Endothelial cell of umbilical vein (primary cell): ENCODE measurements around the gene PRKG1. TPM values are rescaled to one million over a fixed set of nuclear protein-coding genes. Genes with fewer than 3 reads are reported as not detected.

ENCODE experiments used
- BruUV-seq: library from RNA; stranded (reverse); fragments of 400-500 nt; replicated peaks from 2 replicates; lab custom pipeline; 2021; lab: Mats Ljungman, UMichigan
- CTCF ChIA-PET: fragments of 300-600, 350-600 bp; sonication (Branson Sonifier 250); formaldehyde crosslinking; loops from one replicate; lab custom pipeline; 2021; ENCODE audit warnings: antibody characterized with exemption, inconsistent platforms; lab: Charles Lee
- POLR2A ChIA-PET: fragments of 300-600, 350-600 bp; sonication (Branson Sonifier 250); formaldehyde crosslinking; loops from one replicate; lab custom pipeline; 2021; ENCODE audit warnings: antibody characterized with exemption, inconsistent platforms; lab: Charles Lee
- DNase-seq: peaks from one replicate; pipeline ENCODE4 v3.0.0-alpha.2; 2011; ENCODE audit warnings: low read depth, low spot score
- FAIRE-seq: peaks from 2 replicates; lab custom pipeline; 2011; peaks lifted over from hg19 to GRCh38; lab: Jason Lieb, UNC
- H2AFZ ChIP-seq: 2 replicates; pipeline ENCODE4 v1.6.0; 2012; ENCODE audit warnings: low read depth, low read length, control low read depth, inconsistent platforms
- H3K27ac ChIP-seq: 2 replicates; pipeline ENCODE4 v1.5.1; 2011; ENCODE audit warnings: low read depth, mild to moderate bottlenecking, control low read depth, low read length, moderate library complexity; ENCODE audit not compliant: insufficient read depth
- H3K27me3 ChIP-seq, 2 experiments: 2 replicates each; pipeline versions ENCODE4 v1.6.0 to v1.6.1; 2011; ENCODE audit warnings: low read length in 2 of 2, mixed read lengths in 1 of 2; ENCODE audit not compliant: control insufficient read depth in 2 of 2, insufficient read depth in 2 of 2
- H3K36me3 ChIP-seq, 2 experiments: 2 replicates in 1 of 2; 3 replicates in 1 of 2; pipeline ENCODE4 v1.5.1; 2011; ENCODE audit warnings: low read length in 2 of 2, mild to moderate bottlenecking in 1 of 2, moderate library complexity in 1 of 2; ENCODE audit not compliant: control insufficient read depth in 2 of 2, insufficient read depth in 2 of 2; ENCODE audit errors: extremely low read depth in 1 of 2
- H3K4me1 ChIP-seq: 3 replicates; pipeline ENCODE4 v1.5.1; 2011; ENCODE audit warnings: mild to moderate bottlenecking, low read length; ENCODE audit not compliant: control insufficient read depth, insufficient read depth; ENCODE audit errors: extremely low read depth
- H3K4me2 ChIP-seq: 2 replicates; pipeline ENCODE4 v1.6.1; 2011; ENCODE audit warnings: low read length, control low read depth, mixed read lengths; ENCODE audit not compliant: insufficient read depth
- H3K4me3 ChIP-seq, 3 experiments: fragments of 200-600 bp in 1 of 3; sonication (generic), shearing (Covaris generic) in 1 of 3; replicated peaks in 1 of 3; 2 replicates each; pipeline ENCODE4 v1.5.1; 2011 to 2016; ENCODE audit warnings: control low read depth in 3 of 3, low read length in 3 of 3, mild to moderate bottlenecking in 2 of 3, inconsistent platforms in 1 of 3, low read depth in 1 of 3, moderate library complexity in 1 of 3; ENCODE audit not compliant: insufficient read depth in 1 of 3
- H3K79me2 ChIP-seq: 2 replicates; pipeline ENCODE4 v1.6.0; 2012; ENCODE audit warnings: low read length, inconsistent platforms; ENCODE audit not compliant: control insufficient read depth, insufficient read depth
- H3K9ac ChIP-seq: replicated peaks from 2 replicates; pipeline ENCODE3; 2011; ENCODE audit warnings: low read length, control low read depth; ENCODE audit not compliant: insufficient read depth; ENCODE audit errors: extremely low read depth
- H3K9me1 ChIP-seq: replicated peaks from 3 replicates; pipeline ENCODE4 v1.6.0; 2011; ENCODE audit warnings: mild to moderate bottlenecking, low read length; ENCODE audit not compliant: control insufficient read depth, insufficient read depth; ENCODE audit errors: extremely low read depth
- H3K9me3 ChIP-seq: replicated peaks from 2 replicates; pipeline ENCODE4 v1.5.1; 2012; ENCODE audit warnings: low read length, inconsistent platforms; ENCODE audit not compliant: control insufficient read depth, insufficient read depth
- H4K20me1 ChIP-seq: replicated peaks from 2 replicates; pipeline ENCODE3; 2011; ENCODE audit warnings: mild to moderate bottlenecking, low read length; ENCODE audit not compliant: control insufficient read depth, insufficient read depth; ENCODE audit errors: extremely low read depth
- EZH2 ChIP-seq: IDR thresholded peaks from 2 replicates; pipeline ENCODE4 v1.6.1; 2012; ENCODE audit warnings: borderline replicate concordance, low read depth, mild to moderate bottlenecking, moderate library complexity, low read length, inconsistent platforms; ENCODE audit not compliant: severe bottlenecking
- FOS ChIP-seq: IDR thresholded peaks from 2 replicates; pipeline ENCODE4 v1.6.1; 2011; ENCODE audit warnings: mild to moderate bottlenecking, low read length, moderate library complexity, borderline replicate concordance; ENCODE audit not compliant: insufficient read depth
- GATA2 ChIP-seq: IDR thresholded peaks from 2 replicates; pipeline ENCODE4 v1.7.0; 2011; ENCODE audit warnings: low read depth, mild to moderate bottlenecking, moderate library complexity, mixed read lengths, low read length; ENCODE audit not compliant: insufficient read length, insufficient read depth
- JUN ChIP-seq: IDR thresholded peaks from 2 replicates; pipeline ENCODE4 v1.6.1; 2011; ENCODE audit warnings: borderline replicate concordance, low read depth; ENCODE audit not compliant: insufficient read length, insufficient read depth
- dilution Hi-C: fragments of 300-500 bp; cut with MboI; formaldehyde crosslinking; loops from one replicate; pipeline ENCODE4 v1.15.0; 2019; ENCODE audit warnings: low sequenced_read_pairs; ENCODE audit not compliant: extremely low pct_ligation_motif_present
- intact Hi-C: fragments of 100-400 bp; cut with micrococcal nuclease; formaldehyde crosslinking; loops from one replicate; pipeline ENCODE4 v1.10.0; 2022
- polyA plus RNA-seq, 4 experiments: library from polyadenylated mRNA; depleted of rRNA in 3 of 4; stranded (reverse) in 3 of 4; unstranded in 1 of 4; fragments of >200 nt; gene quantifications; 2 replicates each; pipeline versions ENCODE4 v1.2.1 to v1.2.3, GENCODE V29; 2011 to 2012; ENCODE audit warnings: missing spikeins in 1 of 4
- total RNA-seq: library from RNA; stranded (reverse); gene quantifications from 2 replicates; pipeline ENCODE4 v1.2.3, GENCODE V29; 2021
- TF ChIP-seq, protein P1 (sequence below), 2 donors: IDR thresholded peaks; 1 replicate in 1 of 2; 2 replicates in 1 of 2; pipeline ENCODE4 v1.5.1; 2011; ENCODE audit warnings: low read length in 2 of 2, mild to moderate bottlenecking in 2 of 2, moderate library complexity in 2 of 2, control low read depth in 1 of 2, inconsistent platforms in 1 of 2, low read depth in 1 of 2; ENCODE audit not compliant: insufficient read depth in 1 of 2; ENCODE audit errors: extremely low read depth in 1 of 2
- TF ChIP-seq, protein P2 (sequence below): IDR thresholded peaks from 2 replicates; pipeline ENCODE4 v1.6.1; 2011; ENCODE audit not compliant: insufficient read depth, insufficient read length

Gene PRKG1
- total and polyA plus RNA-seq, 2 donors (not counting 3 experiments of a cell fraction or from before 2014, with no cell fraction given) = 0.01 to 0.18 TPM

DNA sequence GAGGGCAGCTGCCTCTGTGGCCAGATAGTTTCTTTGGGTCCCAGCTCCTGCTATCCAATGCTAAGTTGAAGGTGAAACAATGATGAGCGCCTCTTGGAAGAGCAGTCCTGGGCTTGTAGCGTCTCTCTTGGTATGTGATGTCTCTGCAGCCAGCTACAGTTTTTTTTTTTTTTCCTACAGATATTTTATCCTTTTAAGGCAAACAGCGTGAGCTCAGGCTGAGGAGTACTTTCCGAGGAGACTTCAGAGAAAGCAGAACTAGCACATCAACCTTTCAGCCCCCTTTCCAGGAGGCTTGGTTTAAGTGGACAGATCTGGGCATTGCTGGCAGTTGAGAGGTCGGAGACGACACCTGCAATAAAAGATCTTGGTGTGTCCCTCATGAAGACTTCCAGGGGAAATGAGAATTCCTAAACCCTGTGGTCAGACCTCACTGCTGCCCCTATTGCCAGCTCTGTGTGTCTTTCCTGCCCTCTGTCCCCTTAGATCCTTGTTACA is 9.1 kb downstream of the PRKG1 start:
- DNase-seq = no peak
- H3K79me2 ChIP-seq = no peaks in the 10 kb centered on the region
- no peak for FAIRE-seq
- POLR2A ChIA-PET = interaction anchor here (0.6 kb wide), 1 partner anchor 930 kb away, joined by 3 read pairs; no protein-coding TSS in a partner anchor
- peaks cover 17 to 22% of the 10 kb centered on the region in 2 experiments for H3K27me3 ChIP-seq
- no peaks in the 10 kb centered on the region for H3K9me1 ChIP-seq
- no peaks in the 10 kb centered on the region for H4K20me1 ChIP-seq
- H3K36me3 ChIP-seq = no peaks in the 10 kb centered on the region
- CTCF ChIA-PET = interaction anchor here (0.8 to 1.3 kb wide), 3 partner anchors 12 to 898 kb away, joined by 3 read pairs; no protein-coding TSS in a partner anchor
- no peak overlapping the region for H2AFZ ChIP-seq
- intact Hi-C loops = no loop called here
- no peak overlapping the region for H3K9ac ChIP-seq
- dilution Hi-C loops = no loop called here
- no TSS peak for BruUV-seq
- no peak for TF ChIP-seq FOS
- TF ChIP-seq, protein P1, sequence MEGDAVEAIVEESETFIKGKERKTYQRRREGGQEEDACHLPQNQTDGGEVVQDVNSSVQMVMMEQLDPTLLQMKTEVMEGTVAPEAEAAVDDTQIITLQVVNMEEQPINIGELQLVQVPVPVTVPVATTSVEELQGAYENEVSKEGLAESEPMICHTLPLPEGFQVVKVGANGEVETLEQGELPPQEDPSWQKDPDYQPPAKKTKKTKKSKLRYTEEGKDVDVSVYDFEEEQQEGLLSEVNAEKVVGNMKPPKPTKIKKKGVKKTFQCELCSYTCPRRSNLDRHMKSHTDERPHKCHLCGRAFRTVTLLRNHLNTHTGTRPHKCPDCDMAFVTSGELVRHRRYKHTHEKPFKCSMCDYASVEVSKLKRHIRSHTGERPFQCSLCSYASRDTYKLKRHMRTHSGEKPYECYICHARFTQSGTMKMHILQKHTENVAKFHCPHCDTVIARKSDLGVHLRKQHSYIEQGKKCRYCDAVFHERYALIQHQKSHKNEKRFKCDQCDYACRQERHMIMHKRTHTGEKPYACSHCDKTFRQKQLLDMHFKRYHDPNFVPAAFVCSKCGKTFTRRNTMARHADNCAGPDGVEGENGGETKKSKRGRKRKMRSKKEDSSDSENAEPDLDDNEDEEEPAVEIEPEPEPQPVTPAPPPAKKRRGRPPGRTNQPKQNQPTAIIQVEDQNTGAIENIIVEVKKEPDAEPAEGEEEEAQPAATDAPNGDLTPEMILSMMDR (IDR thresholded peaks at IDR 0.05; ENCODE audit: extremely low read depth in 1 of 2, insufficient read depth in 1 of 2, low read depth in 1 of 2, low read length in 2 of 2) = no peak
- no peak for TF ChIP-seq GATA2
- no peak for TF ChIP-seq JUN
- no peak for TF ChIP-seq EZH2
- TF ChIP-seq, protein P2, sequence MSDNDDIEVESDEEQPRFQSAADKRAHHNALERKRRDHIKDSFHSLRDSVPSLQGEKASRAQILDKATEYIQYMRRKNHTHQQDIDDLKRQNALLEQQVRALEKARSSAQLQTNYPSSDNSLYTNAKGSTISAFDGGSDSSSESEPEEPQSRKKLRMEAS = no peak
- H3K4me2 ChIP-seq = no peak overlapping the region
- H3K4me3 ChIP-seq = no peak overlapping the region
- H3K4me1 ChIP-seq = no peaks in the 10 kb centered on the region
- H3K27ac ChIP-seq = no peak overlapping the region
- H3K9me3 ChIP-seq = no peaks in the 10 kb centered on the region
